ENCODE data around the gene ULK4.

DNA sequence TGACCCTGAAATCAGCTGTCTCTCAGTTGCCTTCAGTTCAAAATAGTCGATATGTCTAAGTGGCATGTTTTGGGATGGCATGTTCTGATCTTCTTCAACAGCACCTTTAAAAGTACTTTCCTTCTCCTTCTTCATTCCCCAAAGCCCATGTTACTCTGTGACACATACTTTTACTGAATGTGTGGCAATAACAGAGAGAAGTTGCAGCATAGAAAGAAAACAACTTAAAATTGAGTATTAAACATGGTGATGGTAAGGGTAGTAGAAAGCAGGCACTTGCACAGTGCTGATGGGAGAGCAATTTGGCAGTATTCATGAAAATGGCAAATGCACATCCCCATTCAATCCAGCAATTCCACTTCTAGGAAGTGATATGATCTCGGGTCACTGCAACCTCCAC is 12.3 kb upstream of the ULK4 start:
- TF ChIP-seq CTCF (IDR thresholded peaks at IDR 0.05 in 4 of 5, conservative IDR thresholded peaks at IDR 0.05 in 1 of 5) (no peak), POLR2A (IDR thresholded peaks at IDR 0.05) (no peak)

Data from gastrocnemius medialis (tissue), 4 donors.